Activated naive CD8-positive, alpha-beta T cell (primary cell): ENCODE data around the gene RAB25.

ENCODE experiments used
- H3K27ac Mint-ChIP-seq: one replicate; pipeline ENCODE4 v1.8.0; 2021; ENCODE audit warnings: mixed read lengths
- H3K27me3 Mint-ChIP-seq: one replicate; pipeline ENCODE4 v1.8.0; 2021; ENCODE audit warnings: mixed read lengths
- H3K36me3 Mint-ChIP-seq: one replicate; pipeline ENCODE4 v1.8.0; 2021; ENCODE audit warnings: mixed read lengths
- H3K4me1 Mint-ChIP-seq: one replicate; pipeline ENCODE4 v1.8.0; 2021; ENCODE audit warnings: low read depth, mixed read lengths
- H3K4me3 Mint-ChIP-seq: one replicate; pipeline ENCODE4 v1.8.0; 2021; ENCODE audit warnings: mild to moderate bottlenecking, mixed read lengths
- H3K9me3 Mint-ChIP-seq: one replicate; pipeline ENCODE4 v1.8.0; 2021; ENCODE audit warnings: low read depth, mixed read lengths

Gene RAB25

GRCh38 chr1:156080241-156080862, 19.4 kb downstream of the RAB25 start:
- peaks cover 10% of the 10 kb centered on the region for H3K27me3 Mint-ChIP-seq
- H3K27ac Mint-ChIP-seq: no peak overlapping the region
- H3K4me3 Mint-ChIP-seq: no peak overlapping the region
- H3K4me1 Mint-ChIP-seq: peaks cover 6% of the 10 kb centered on the region
- H3K36me3 Mint-ChIP-seq: no peaks in the 10 kb centered on the region
- H3K9me3 Mint-ChIP-seq: no peaks in the 10 kb centered on the region

- H3K27me3 Mint-ChIP-seq: peaks cover 11% of the 10 kb centered on the region
- H3K27ac Mint-ChIP-seq: no peak overlapping the region
- peak overlapping the region; percentile 75 for H3K4me3 Mint-ChIP-seq
- H3K9me3 Mint-ChIP-seq: no peaks in the 10 kb centered on the region
- peaks cover 6% of the 10 kb centered on the region for H3K4me1 Mint-ChIP-seq
- no peaks in the 10 kb centered on the region for H3K36me3 Mint-ChIP-seq
Measured at GRCh38 chr1:156080863-156081179, 19.9 kb downstream of the RAB25 start.

- Mint-ChIP-seq H3K27ac (no peak overlapping the region), H3K27me3 (peaks cover 14% of the 10 kb centered on the region)
Measured at GRCh38 chr1:156081180-156081916, 20.4 kb downstream of the RAB25 start.

GRCh38 chr1:156081917-156082308, 21.0 kb downstream of the RAB25 start:
- Mint-ChIP-seq H3K4me1 (peaks cover 6% of the 10 kb centered on the region), H3K9me3 (no peaks in the 10 kb centered on the region), H3K36me3 (no peaks in the 10 kb centered on the region), H3K27me3 (peaks cover 16% of the 10 kb centered on the region), H3K4me3 (peak overlapping the region; percentile 84), H3K27ac (no peak overlapping the region)

More at GRCh38 chr1:156081180-156081916, 20.4 kb downstream of the RAB25 start:
- Mint-ChIP-seq H3K36me3 (no peaks in the 10 kb centered on the region), H3K4me3 (peak overlapping the region; percentile 77), H3K9me3 (no peaks in the 10 kb centered on the region), H3K4me1 (peaks cover 6% of the 10 kb centered on the region)

- Mint-ChIP-seq H3K27ac (no peak within 1 kb of the TSS), H3K4me1 (peaks cover 6% of the 10 kb centered on the region), H3K9me3 (no peaks in the 10 kb centered on the region), H3K4me3 (peak within 1 kb of the TSS; percentile 84), H3K36me3 (no peaks in the 10 kb centered on the region), H3K27me3 (peaks cover 18% of the 10 kb centered on the region)
Measured at GRCh38 chr1:156082309-156083091, 21.5 kb downstream of the RAB25 start, which contains the start of gene MEX3A. Gene MEX3A (minus strand): TSS chr1:156082465. CDS start chr1:156081998, 467 bp downstream.

- Mint-ChIP-seq H3K4me1 (peaks cover 6% of the 10 kb centered on the region), H3K9me3 (no peaks in the 10 kb centered on the region), H3K4me3 (peak overlapping the region; percentile 75), H3K27ac (no peak overlapping the region), H3K27me3 (peaks cover 16% of the 10 kb centered on the region), H3K36me3 (no peaks in the 10 kb centered on the region)
Measured at GRCh38 chr1:156083800-156084790, 23.1 kb downstream of the RAB25 start.

GRCh38 chr1:156086256-156086662, 25.3 kb downstream of the RAB25 start:
- Mint-ChIP-seq H3K4me1 (peaks cover 8% of the 10 kb centered on the region), H3K27me3 (peaks cover 17% of the 10 kb centered on the region), H3K36me3 (no peaks in the 10 kb centered on the region), H3K9me3 (no peaks in the 10 kb centered on the region), H3K27ac (no peak overlapping the region), H3K4me3 (no peak overlapping the region)

- Mint-ChIP-seq H3K27me3 (peaks cover 12% of the 10 kb centered on the region), H3K4me3 (no peak overlapping the region), H3K4me1 (peaks cover 4% of the 10 kb centered on the region), H3K36me3 (no peaks in the 10 kb centered on the region), H3K27ac (no peak overlapping the region), H3K9me3 (no peaks in the 10 kb centered on the region)
Measured at GRCh38 chr1:156089704-156090103, 28.7 kb downstream of the RAB25 start.

GRCh38 chr1:156090138-156090839, 29.3 kb downstream of the RAB25 start:
- Mint-ChIP-seq H3K27me3 (peaks cover 11% of the 10 kb centered on the region), H3K9me3 (no peaks in the 10 kb centered on the region), H3K4me3 (no peak overlapping the region), H3K4me1 (peaks cover 4% of the 10 kb centered on the region), H3K36me3 (no peaks in the 10 kb centered on the region), H3K27ac (no peak overlapping the region)

GRCh38 chr1:156090840-156091188, 29.9 kb downstream of the RAB25 start:
- peaks cover 7% of the 10 kb centered on the region for H3K4me1 Mint-ChIP-seq
- H3K27me3 Mint-ChIP-seq: peaks cover 9% of the 10 kb centered on the region
- H3K36me3 Mint-ChIP-seq: no peaks in the 10 kb centered on the region
- no peak overlapping the region for H3K27ac Mint-ChIP-seq
- no peaks in the 10 kb centered on the region for H3K9me3 Mint-ChIP-seq
- H3K4me3 Mint-ChIP-seq: no peak overlapping the region

GRCh38 chr1:156091610-156092009, 30.6 kb downstream of the RAB25 start:
- Mint-ChIP-seq H3K27me3 (peaks cover 5% of the 10 kb centered on the region), H3K4me3 (no peak overlapping the region), H3K9me3 (no peaks in the 10 kb centered on the region), H3K4me1 (peaks cover 15% of the 10 kb centered on the region), H3K27ac (no peak overlapping the region), H3K36me3 (no peaks in the 10 kb centered on the region)

- Mint-ChIP-seq H3K36me3 (no peaks in the 10 kb centered on the region), H3K4me3 (peak overlapping the region; percentile 40), H3K9me3 (no peaks in the 10 kb centered on the region), H3K4me1 (peaks cover 41% of the 10 kb centered on the region), H3K27ac (no peak overlapping the region), H3K27me3 (no peaks in the 10 kb centered on the region)
Measured at GRCh38 chr1:156095906-156096508, 35.0 kb downstream of the RAB25 start.

- Mint-ChIP-seq H3K4me1 (peaks cover 40% of the 10 kb centered on the region), H3K27ac (peak overlapping the region; percentile 86), H3K27me3 (no peaks in the 10 kb centered on the region), H3K4me3 (peak overlapping the region; percentile 40), H3K9me3 (no peaks in the 10 kb centered on the region), H3K36me3 (no peaks in the 10 kb centered on the region)
Measured at GRCh38 chr1:156096640-156097391, 35.9 kb downstream of the RAB25 start.
